T-helper 17 cell (primary cell): Measurements from ENCODE around the gene TOX2. TPM values are rescaled to one million over a fixed set of nuclear protein-coding genes. Genes with fewer than 3 reads are reported as not detected.
A peak's percentile ranks its signal among the peaks of the same experiment; 100 is the strongest.

Source experiments
- ATAC-seq: fragments of 150-1000 bp; cut with Tn5 transposase; 2 replicates; pipeline ENCODE4 v1.10.0; 2021; ENCODE audit warnings: mild to moderate bottlenecking, moderate library complexity
- DNase-seq, 3 donors: peaks; one replicate each; pipeline versions ENCODE4 v3.0.0 to v3.0.0-alpha.2; 2020 to 2021
- H3K9me3 ChIP-seq: one replicate; pipeline ENCODE4 v1.7.0; 2013; ENCODE audit warnings: low read length, mild to moderate bottlenecking; ENCODE audit not compliant: control insufficient read depth, poor library complexity, severe bottlenecking
- H3K27ac Mint-ChIP-seq: one replicate; pipeline ENCODE4 v1.8.0; 2022; ENCODE audit warnings: mild to moderate bottlenecking, moderate library complexity, mixed read lengths
- H3K27me3 Mint-ChIP-seq: one replicate; pipeline ENCODE4 v1.8.0; 2022; ENCODE audit warnings: mixed read lengths
- H3K36me3 Mint-ChIP-seq: one replicate; pipeline ENCODE4 v1.8.0; 2022; ENCODE audit warnings: low read depth, mixed read lengths
- H3K4me1 Mint-ChIP-seq: one replicate; pipeline ENCODE4 v1.8.0; 2022; ENCODE audit warnings: mild to moderate bottlenecking, mixed read lengths
- H3K4me3 Mint-ChIP-seq: one replicate; pipeline ENCODE4 v1.8.0; 2022; ENCODE audit warnings: mild to moderate bottlenecking, moderate library complexity, mixed read lengths
- total RNA-seq, 4 donors: library from RNA in 2 of 4; stranded (reverse) in 2 of 4; gene quantifications; one replicate each; pipeline ENCODE4 v1.2.3 and lab custom pipeline; 2022 to 2026

Gene TOX2
- total RNA-seq, 2 donors from 2014 or later, result 1.7 to 2.2 TPM

GRCh38 chr20:44014807-44015732 is 100.4 kb downstream of the TOX2 start:
- Mint-ChIP-seq H3K4me1 (peaks cover 21% of the 10 kb centered on the region), H3K27me3 (peaks cover 49% of the 10 kb centered on the region), H3K36me3 (no peaks in the 10 kb centered on the region), H3K4me3 (no peak overlapping the region), H3K27ac (no peak overlapping the region)
- DNase-seq (no peak), ATAC-seq (no peak)
- H3K9me3 ChIP-seq, result no peaks in the 10 kb centered on the region

- no peak for DNase-seq
- ATAC-seq, result no peak
- H3K27me3 Mint-ChIP-seq, result peaks cover 44% of the 10 kb centered on the region
- no peak overlapping the region for H3K4me3 Mint-ChIP-seq
- H3K9me3 ChIP-seq, result no peaks in the 10 kb centered on the region
- H3K36me3 Mint-ChIP-seq, result no peaks in the 10 kb centered on the region
- H3K27ac Mint-ChIP-seq, result no peak overlapping the region
- peaks cover 23% of the 10 kb centered on the region for H3K4me1 Mint-ChIP-seq
Observed at GRCh38 chr20:44015733-44016103, 101.1 kb downstream of the TOX2 start.

- no peak overlapping the region for H3K27ac Mint-ChIP-seq
- DNase-seq, result no peak
- no peak for ATAC-seq
- H3K4me1 Mint-ChIP-seq, result peaks cover 22% of the 10 kb centered on the region
- peaks cover 36% of the 10 kb centered on the region for H3K27me3 Mint-ChIP-seq
- no peaks in the 10 kb centered on the region for H3K36me3 Mint-ChIP-seq
- H3K9me3 ChIP-seq, result no peaks in the 10 kb centered on the region
- no peak overlapping the region for H3K4me3 Mint-ChIP-seq
Observed at GRCh38 chr20:44016525-44016924, 101.9 kb downstream of the TOX2 start.

- no peaks in the 10 kb centered on the region for H3K9me3 ChIP-seq
- Mint-ChIP-seq H3K4me1 (peaks cover 21% of the 10 kb centered on the region), H3K36me3 (no peaks in the 10 kb centered on the region), H3K4me3 (no peak overlapping the region), H3K27me3 (peaks cover 29% of the 10 kb centered on the region), H3K27ac (no peak overlapping the region)
- ATAC-seq (no peak), DNase-seq (no peak)
Observed at GRCh38 chr20:44017211-44017610, 102.6 kb downstream of the TOX2 start.

GRCh38 chr20:44017905-44018258 is 103.2 kb downstream of the TOX2 start:
- H3K4me3 Mint-ChIP-seq, result no peak overlapping the region
- no peaks in the 10 kb centered on the region for H3K9me3 ChIP-seq
- no peak for ATAC-seq
- H3K4me1 Mint-ChIP-seq, result peaks cover 25% of the 10 kb centered on the region
- no peak overlapping the region for H3K27ac Mint-ChIP-seq
- no peaks in the 10 kb centered on the region for H3K36me3 Mint-ChIP-seq
- H3K27me3 Mint-ChIP-seq, result peaks cover 29% of the 10 kb centered on the region
- no peak for DNase-seq

- Mint-ChIP-seq H3K27me3 (peaks cover 25% of the 10 kb centered on the region), H3K27ac (no peak overlapping the region), H3K4me1 (peaks cover 25% of the 10 kb centered on the region), H3K36me3 (no peaks in the 10 kb centered on the region), H3K4me3 (peak overlapping the region; percentile 74)
- H3K9me3 ChIP-seq, result no peaks in the 10 kb centered on the region
- DNase-seq, result no peak
- ATAC-seq, result no peak
Observed at GRCh38 chr20:44018259-44018941, 103.7 kb downstream of the TOX2 start.

GRCh38 chr20:44018942-44019637 is 104.4 kb downstream of the TOX2 start:
- H3K27ac Mint-ChIP-seq, result no peak overlapping the region
- peak overlapping the region; percentile 74 for H3K4me3 Mint-ChIP-seq
- no peak for DNase-seq
- H3K4me1 Mint-ChIP-seq, result peaks cover 28% of the 10 kb centered on the region
- no peaks in the 10 kb centered on the region for H3K9me3 ChIP-seq
- peak; percentile 15 for ATAC-seq
- no peaks in the 10 kb centered on the region for H3K36me3 Mint-ChIP-seq
- H3K27me3 Mint-ChIP-seq, result peaks cover 25% of the 10 kb centered on the region

GRCh38 chr20:44019638-44020335 is 105.1 kb downstream of the TOX2 start:
- Mint-ChIP-seq H3K36me3 (no peaks in the 10 kb centered on the region), H3K4me1 (peaks cover 28% of the 10 kb centered on the region), H3K4me3 (peak overlapping the region; percentile 74), H3K27ac (no peak overlapping the region), H3K27me3 (peaks cover 26% of the 10 kb centered on the region)
- peak; percentile 73 for ATAC-seq
- DNase-seq, result no peak
- H3K9me3 ChIP-seq, result no peaks in the 10 kb centered on the region

GRCh38 chr20:44020406-44021148 is 105.9 kb downstream of the TOX2 start:
- Mint-ChIP-seq H3K27me3 (peaks cover 26% of the 10 kb centered on the region), H3K36me3 (no peaks in the 10 kb centered on the region), H3K27ac (no peak overlapping the region), H3K4me3 (peak overlapping the region; percentile 74), H3K4me1 (peaks cover 28% of the 10 kb centered on the region)
- H3K9me3 ChIP-seq, result no peaks in the 10 kb centered on the region
- no peak for DNase-seq
- ATAC-seq, result no peak

GRCh38 chr20:44021186-44021585 is 106.5 kb downstream of the TOX2 start:
- DNase-seq (no peak), ATAC-seq (no peak)
- H3K27me3 Mint-ChIP-seq, result peaks cover 26% of the 10 kb centered on the region
- H3K9me3 ChIP-seq, result no peaks in the 10 kb centered on the region
- no peak overlapping the region for H3K4me3 Mint-ChIP-seq
- H3K36me3 Mint-ChIP-seq, result no peaks in the 10 kb centered on the region
- H3K4me1 Mint-ChIP-seq, result peaks cover 28% of the 10 kb centered on the region
- H3K27ac Mint-ChIP-seq, result peak overlapping the region; percentile 67

GRCh38 chr20:44021900-44022299 is 107.2 kb downstream of the TOX2 start:
- H3K27me3 Mint-ChIP-seq, result peaks cover 20% of the 10 kb centered on the region
- no peaks in the 10 kb centered on the region for H3K9me3 ChIP-seq
- ATAC-seq (no peak), DNase-seq (no peak)
- peak overlapping the region; percentile 67 for H3K27ac Mint-ChIP-seq
- H3K4me3 Mint-ChIP-seq, result no peak overlapping the region
- H3K36me3 Mint-ChIP-seq, result no peaks in the 10 kb centered on the region
- H3K4me1 Mint-ChIP-seq, result peaks cover 28% of the 10 kb centered on the region

GRCh38 chr20:44022464-44022863 is 107.8 kb downstream of the TOX2 start:
- Mint-ChIP-seq H3K36me3 (no peaks in the 10 kb centered on the region), H3K27ac (no peak overlapping the region), H3K4me1 (peaks cover 29% of the 10 kb centered on the region), H3K27me3 (peaks cover 20% of the 10 kb centered on the region), H3K4me3 (no peak overlapping the region)
- DNase-seq (no peak), ATAC-seq (no peak)
- H3K9me3 ChIP-seq, result no peaks in the 10 kb centered on the region
